Activated naive CD8-positive, alpha-beta T cell treated with anti-CD3 and anti-CD28 coated beads for 36 hours (primary cell): ENCODE measurements around the gene ARRB1. TPM values are rescaled to one million over a fixed set of nuclear protein-coding genes. Genes with fewer than 3 reads are reported as not detected.

Source experiments
- DNase-seq: peaks from one replicate; pipeline ENCODE4 v3.0.0; 2021
- H3K27ac Mint-ChIP-seq: one replicate; pipeline ENCODE4 v1.8.0; 2022; ENCODE audit warnings: mild to moderate bottlenecking, moderate library complexity, mixed read lengths
- H3K27me3 Mint-ChIP-seq: one replicate; pipeline ENCODE4 v1.8.0; 2022; ENCODE audit warnings: mild to moderate bottlenecking, mixed read lengths
- H3K36me3 Mint-ChIP-seq: one replicate; pipeline ENCODE4 v1.8.0; 2021; ENCODE audit warnings: mild to moderate bottlenecking, mixed read lengths
- H3K4me1 Mint-ChIP-seq: one replicate; pipeline ENCODE4 v1.8.0; 2021; ENCODE audit warnings: mixed read lengths
- H3K4me3 Mint-ChIP-seq: one replicate; pipeline ENCODE4 v1.8.0; 2022; ENCODE audit warnings: mild to moderate bottlenecking, moderate library complexity, mixed read lengths
- H3K9me3 Mint-ChIP-seq: one replicate; pipeline ENCODE4 v1.8.0; 2022; ENCODE audit warnings: mixed read lengths
- total RNA-seq, 2 experiments: library from RNA; stranded (reverse); gene quantifications; one replicate each; pipeline ENCODE4 v1.2.3, GENCODE V29; 2021

The ARRB1 gene
- total RNA-seq, 2 experiments from 2014 or later, result 25.6 to 26.3 TPM

DNA sequence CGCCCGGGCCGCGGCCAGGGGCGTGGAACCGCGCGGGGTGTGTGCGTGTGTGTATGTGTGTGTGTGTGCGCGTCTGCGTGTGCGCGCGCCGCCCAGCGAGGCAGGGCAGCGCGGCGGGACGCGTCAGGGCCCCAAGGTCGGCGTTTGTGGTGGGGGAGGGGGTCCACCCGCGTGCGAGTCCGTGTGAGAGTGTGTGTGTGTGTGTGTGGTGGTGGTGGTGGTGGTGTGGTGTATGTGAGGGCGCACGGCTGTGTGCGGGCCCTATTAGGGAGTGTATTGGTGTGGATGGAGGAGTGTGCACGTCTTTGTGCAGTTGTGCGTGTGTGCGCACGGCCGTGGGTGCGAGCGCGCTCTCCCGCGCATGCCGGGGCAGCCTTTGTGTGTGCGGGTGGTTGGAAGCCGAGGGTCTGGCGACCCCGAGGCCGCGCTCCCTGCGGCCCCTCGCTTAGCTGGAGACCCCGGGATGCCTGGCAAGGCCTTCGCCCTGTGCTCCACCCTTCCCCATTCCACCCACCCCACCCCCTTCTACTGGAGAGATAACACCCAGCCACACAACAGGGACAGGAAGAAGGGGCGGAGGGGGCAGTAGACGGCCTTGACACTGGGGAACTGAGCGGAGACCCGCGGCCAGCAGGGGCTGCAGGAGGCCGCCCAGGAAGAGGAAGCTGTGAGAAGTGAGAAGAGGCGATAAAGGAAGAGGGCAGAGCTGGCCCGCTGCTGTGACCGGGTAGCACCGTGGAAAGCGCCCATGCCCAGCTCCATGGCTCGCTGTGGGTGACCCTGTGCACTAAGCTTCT is 528 bp upstream of the ARRB1 start:
- H3K9me3 Mint-ChIP-seq, result no peaks in the 10 kb centered on the region
- H3K27ac Mint-ChIP-seq, result peak overlapping the region; percentile 81
- no peaks in the 10 kb centered on the region for H3K27me3 Mint-ChIP-seq
- peaks cover 49% of the 10 kb centered on the region for H3K4me1 Mint-ChIP-seq
- peak; percentile 65 for DNase-seq
- peak overlapping the region; percentile 85 for H3K4me3 Mint-ChIP-seq
- H3K36me3 Mint-ChIP-seq, result peaks cover 4% of the 10 kb centered on the region

DNA sequence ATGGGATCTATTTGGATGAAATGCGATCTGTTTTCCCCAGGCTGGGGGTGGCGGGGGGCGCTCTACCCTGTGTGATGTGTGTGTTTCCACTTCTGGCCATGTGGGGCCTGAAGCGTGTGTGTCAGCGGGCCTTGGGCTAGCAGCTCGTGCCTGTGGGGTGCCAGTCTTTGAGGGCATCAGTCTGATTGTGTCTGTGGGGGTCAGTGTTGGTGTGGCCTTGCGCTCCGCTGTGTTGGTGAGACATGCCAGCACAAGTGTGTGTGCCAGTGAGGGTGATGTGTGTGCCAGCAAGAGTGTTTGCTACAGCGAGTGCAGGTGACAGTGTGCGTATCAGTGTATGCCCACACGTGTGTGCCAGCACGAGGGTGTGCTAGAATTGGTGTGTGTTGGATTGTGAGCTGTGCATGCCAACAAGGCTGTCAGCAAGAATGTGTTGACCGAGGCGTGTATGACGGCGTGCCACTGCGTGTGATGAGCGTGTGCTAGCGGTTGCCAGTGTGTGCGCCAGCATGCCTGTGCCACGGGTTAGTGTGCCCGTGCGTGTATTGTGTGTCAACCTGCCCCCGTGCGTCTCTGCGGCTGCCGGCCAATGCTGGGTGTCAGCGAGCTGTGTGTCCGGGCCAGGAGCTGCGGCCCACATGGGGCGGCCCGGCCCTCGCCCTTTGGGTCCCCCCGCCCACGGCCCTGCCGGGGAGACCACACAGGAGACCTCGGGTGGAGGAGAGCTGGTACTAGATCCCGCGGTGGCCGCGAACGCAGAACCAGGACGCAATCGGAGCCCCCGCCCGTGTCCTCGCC is 519 bp downstream of the ARRB1 start:
- Mint-ChIP-seq H3K27ac (peak overlapping the region; percentile 88), H3K4me1 (peaks cover 59% of the 10 kb centered on the region), H3K36me3 (peaks cover 4% of the 10 kb centered on the region), H3K9me3 (no peaks in the 10 kb centered on the region), H3K27me3 (no peaks in the 10 kb centered on the region), H3K4me3 (peak overlapping the region; percentile 84)
- DNase-seq, result peak; percentile 47

DNA sequence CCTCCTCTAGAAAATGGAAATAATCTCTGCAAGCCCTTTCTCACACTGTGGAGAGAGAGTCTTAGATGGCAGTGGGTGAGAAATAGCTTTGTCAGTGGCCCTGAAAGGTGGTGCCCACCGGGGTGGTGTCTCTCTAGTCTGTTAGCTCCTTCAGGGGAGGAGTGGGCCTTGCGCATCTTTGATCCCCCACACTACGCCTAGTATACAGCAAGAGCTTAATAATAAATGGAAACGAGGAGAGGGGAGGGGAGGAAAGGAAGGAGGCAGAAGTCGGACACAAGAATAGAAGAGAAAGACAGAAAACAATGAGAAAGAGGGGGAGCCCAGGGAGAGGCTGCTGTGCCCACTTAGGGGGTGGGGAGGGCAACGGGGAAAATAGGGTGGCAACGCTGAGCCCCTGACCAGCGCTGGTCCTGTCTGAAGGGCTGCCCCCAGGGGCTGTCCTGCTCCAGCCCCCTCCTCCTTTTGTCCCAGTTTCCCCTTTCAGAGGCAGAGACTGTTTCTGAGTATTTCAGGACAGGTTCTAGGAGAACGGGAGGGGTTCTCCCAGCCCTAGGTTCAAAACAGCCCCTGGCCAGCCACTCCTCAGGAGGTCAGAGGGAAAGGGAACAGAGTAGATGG is 1.2 kb downstream of the ARRB1 start:
- Mint-ChIP-seq H3K36me3 (peaks cover 4% of the 10 kb centered on the region), H3K27me3 (no peaks in the 10 kb centered on the region), H3K4me1 (peaks cover 61% of the 10 kb centered on the region), H3K4me3 (peak overlapping the region; percentile 84), H3K27ac (peak overlapping the region; percentile 88), H3K9me3 (no peaks in the 10 kb centered on the region)
- DNase-seq, result no peak

DNA sequence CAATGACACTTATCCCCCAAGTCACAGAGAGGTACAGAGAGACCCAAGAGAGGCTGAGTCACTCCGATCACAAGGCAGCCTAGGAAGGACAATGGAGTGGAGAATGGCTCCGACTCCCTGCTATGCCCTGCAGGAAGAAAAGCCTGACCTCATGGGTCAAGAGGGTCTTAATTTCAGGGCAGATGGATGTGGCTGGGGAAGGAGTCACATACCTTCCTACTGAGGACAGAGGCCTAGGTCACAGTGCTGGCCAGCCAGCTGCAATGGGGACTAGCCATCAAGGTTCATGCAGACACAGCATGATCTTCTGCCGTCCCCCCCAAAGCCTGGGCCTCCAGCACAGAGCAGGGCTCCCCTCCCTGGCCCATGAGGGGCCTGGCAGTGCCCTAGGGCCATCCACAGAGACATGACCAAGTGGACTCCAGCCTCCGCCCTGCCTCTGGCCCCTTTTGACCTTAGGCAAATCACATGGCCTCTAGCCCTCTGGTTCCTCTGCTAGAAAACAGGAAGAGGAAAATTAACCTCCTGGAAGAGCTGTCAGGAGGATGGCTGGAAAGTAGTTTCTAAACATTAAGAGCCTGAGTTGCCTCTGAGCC is 1.8 kb downstream of the ARRB1 start:
- peak overlapping the region; percentile 85 for H3K27ac Mint-ChIP-seq
- H3K36me3 Mint-ChIP-seq, result peaks cover 4% of the 10 kb centered on the region
- H3K27me3 Mint-ChIP-seq, result no peaks in the 10 kb centered on the region
- H3K4me3 Mint-ChIP-seq, result peak overlapping the region; percentile 84
- DNase-seq, result no peak
- H3K4me1 Mint-ChIP-seq, result peaks cover 67% of the 10 kb centered on the region
- H3K9me3 Mint-ChIP-seq, result no peaks in the 10 kb centered on the region

GRCh38 chr11:75347781-75348566 is 3.5 kb downstream of the ARRB1 start:
- peaks cover 80% of the 10 kb centered on the region for H3K4me1 Mint-ChIP-seq
- H3K9me3 Mint-ChIP-seq, result no peaks in the 10 kb centered on the region
- no peak overlapping the region for H3K27ac Mint-ChIP-seq
- peaks cover 4% of the 10 kb centered on the region for H3K36me3 Mint-ChIP-seq
- no peak overlapping the region for H3K4me3 Mint-ChIP-seq
- H3K27me3 Mint-ChIP-seq, result no peaks in the 10 kb centered on the region
- no peak for DNase-seq

- no peaks in the 10 kb centered on the region for H3K27me3 Mint-ChIP-seq
- peaks cover 4% of the 10 kb centered on the region for H3K36me3 Mint-ChIP-seq
- DNase-seq, result no peak
- no peak overlapping the region for H3K4me3 Mint-ChIP-seq
- peaks cover 80% of the 10 kb centered on the region for H3K4me1 Mint-ChIP-seq
- peak overlapping the region; percentile 10 for H3K27ac Mint-ChIP-seq
- H3K9me3 Mint-ChIP-seq, result no peaks in the 10 kb centered on the region
Observed at GRCh38 chr11:75346912-75347647, 4.4 kb downstream of the ARRB1 start.

- H3K4me1 Mint-ChIP-seq, result peaks cover 86% of the 10 kb centered on the region
- no peak overlapping the region for H3K4me3 Mint-ChIP-seq
- no peak for DNase-seq
- peak overlapping the region; percentile 10 for H3K27ac Mint-ChIP-seq
- no peaks in the 10 kb centered on the region for H3K9me3 Mint-ChIP-seq
- H3K27me3 Mint-ChIP-seq, result no peaks in the 10 kb centered on the region
- H3K36me3 Mint-ChIP-seq, result peaks cover 4% of the 10 kb centered on the region
Observed at GRCh38 chr11:75346296-75346695, 5.2 kb downstream of the ARRB1 start.

GRCh38 chr11:75345455-75346160 is 5.9 kb downstream of the ARRB1 start:
- no peak overlapping the region for H3K4me3 Mint-ChIP-seq
- H3K27me3 Mint-ChIP-seq, result no peaks in the 10 kb centered on the region
- DNase-seq, result no peak
- H3K4me1 Mint-ChIP-seq, result peaks cover 87% of the 10 kb centered on the region
- H3K9me3 Mint-ChIP-seq, result no peaks in the 10 kb centered on the region
- H3K36me3 Mint-ChIP-seq, result peaks cover under 1% of the 10 kb centered on the region
- H3K27ac Mint-ChIP-seq, result peak overlapping the region; percentile 10

- Mint-ChIP-seq H3K4me3 (no peak overlapping the region), H3K27ac (peak overlapping the region; percentile 35), H3K27me3 (no peaks in the 10 kb centered on the region), H3K9me3 (no peaks in the 10 kb centered on the region), H3K4me1 (peaks cover 89% of the 10 kb centered on the region), H3K36me3 (no peaks in the 10 kb centered on the region)
- no peak for DNase-seq
Observed at GRCh38 chr11:75344761-75345454, 6.6 kb downstream of the ARRB1 start.

GRCh38 chr11:75344186-75344585 is 7.3 kb downstream of the ARRB1 start:
- Mint-ChIP-seq H3K9me3 (no peaks in the 10 kb centered on the region), H3K36me3 (no peaks in the 10 kb centered on the region), H3K27me3 (no peaks in the 10 kb centered on the region), H3K4me1 (peaks cover 90% of the 10 kb centered on the region), H3K4me3 (no peak overlapping the region), H3K27ac (no peak overlapping the region)
- DNase-seq, result no peak

DNA sequence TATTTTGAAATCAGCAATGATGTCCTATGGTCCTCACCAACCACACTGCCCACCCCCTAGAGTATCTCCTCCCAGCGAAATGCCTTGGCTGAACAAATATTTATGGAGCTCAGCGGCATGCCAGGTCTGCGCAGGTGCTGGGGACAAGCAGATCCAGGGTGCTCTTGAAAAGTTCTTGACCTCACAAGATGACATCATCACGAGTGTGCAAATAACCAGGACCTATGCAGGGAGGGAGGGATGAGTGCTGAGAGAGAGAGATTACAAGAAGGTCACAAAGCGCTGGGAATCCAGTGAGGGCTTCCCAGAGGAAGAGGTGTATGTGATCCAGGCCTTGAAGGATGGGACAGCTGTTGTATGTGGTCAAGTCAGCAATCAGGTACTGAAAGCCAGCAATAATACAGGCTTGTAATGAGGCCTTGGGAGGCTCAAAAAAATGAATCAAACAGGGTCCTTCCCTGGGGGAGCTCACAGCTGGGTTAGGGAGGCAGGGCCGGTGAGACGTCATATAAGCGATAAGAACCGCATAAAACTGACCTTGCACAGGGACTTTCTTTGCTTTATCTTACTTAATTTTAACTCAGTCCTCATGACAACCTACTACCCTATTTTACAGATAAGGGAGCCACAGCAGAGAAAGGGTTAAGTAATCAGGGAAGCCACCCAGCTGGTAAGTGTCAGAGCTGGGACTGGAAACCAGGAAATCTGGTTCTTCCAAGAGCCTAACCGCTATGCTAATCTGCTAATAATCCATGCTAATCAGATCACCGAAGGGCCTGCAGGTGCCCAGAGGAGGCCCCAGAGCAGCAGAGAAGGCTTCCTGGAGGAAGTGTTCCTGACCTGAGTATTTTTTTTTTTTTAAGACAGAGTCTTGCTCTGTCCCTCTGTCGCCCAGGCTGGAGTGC is 8.2 kb downstream of the ARRB1 start:
- no peaks in the 10 kb centered on the region for H3K9me3 Mint-ChIP-seq
- no peak for DNase-seq
- peaks cover 91% of the 10 kb centered on the region for H3K4me1 Mint-ChIP-seq

DNA sequence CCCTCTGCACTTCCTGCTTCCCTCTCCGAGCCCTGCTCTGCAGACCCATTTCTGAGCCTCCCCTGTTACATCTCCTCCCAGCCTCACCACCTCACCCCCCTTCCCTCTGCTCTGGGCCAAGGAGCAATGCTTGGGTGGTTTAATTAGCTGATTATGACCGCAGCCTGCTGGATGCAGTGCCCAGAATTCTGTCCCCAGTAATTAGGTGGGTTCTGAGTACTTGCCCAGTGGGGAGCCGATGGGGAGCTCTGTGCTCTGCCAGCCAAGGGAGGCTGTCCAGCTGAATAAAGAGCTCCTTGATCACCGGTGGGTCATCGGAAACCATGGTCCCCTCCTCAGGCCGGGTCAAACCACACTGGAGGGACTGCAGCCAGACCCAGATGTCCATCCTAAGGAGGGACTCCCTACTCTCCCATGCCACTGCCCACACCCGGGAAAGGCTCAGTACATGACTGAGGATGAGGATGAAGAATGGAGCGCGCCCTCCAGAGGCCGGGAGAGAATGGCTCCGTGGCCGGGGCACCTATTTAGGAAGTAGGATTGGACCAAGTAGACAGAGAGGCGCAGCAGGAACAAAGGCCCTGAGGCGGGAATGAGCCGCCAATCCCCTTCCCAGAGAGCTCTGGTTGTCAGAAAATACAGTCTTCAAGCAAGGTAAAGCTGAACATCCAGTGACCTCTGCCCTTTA is 9.1 kb downstream of the ARRB1 start:
- Mint-ChIP-seq H3K27me3 (no peaks in the 10 kb centered on the region), H3K27ac (peak overlapping the region; percentile 84), H3K4me1 (peaks cover 92% of the 10 kb centered on the region), H3K4me3 (peak overlapping the region; percentile 1), H3K9me3 (no peaks in the 10 kb centered on the region), H3K36me3 (peaks cover 6% of the 10 kb centered on the region)
- DNase-seq, result no peak

More for the DNA sequence above, 8.2 kb downstream of the ARRB1 start:
- Mint-ChIP-seq H3K4me3 (no peak overlapping the region), H3K36me3 (no peaks in the 10 kb centered on the region), H3K27ac (peak overlapping the region; percentile 25), H3K27me3 (no peaks in the 10 kb centered on the region)
